H1 (cell line): ENCODE data around the gene PPFIA2. TPM values are rescaled to one million over a fixed set of nuclear protein-coding genes. Genes with fewer than 3 reads are reported as not detected.

ENCODE experiments used
- CHD7 ChIP-seq: fragments of 300-600 bp; sonication (generic); IDR thresholded peaks from 2 replicates; pipeline ENCODE4 v1.7.1; 2012; ENCODE audit warnings: low read length, moderate library complexity, mild to moderate bottlenecking, inconsistent platforms; ENCODE audit not compliant: insufficient replicate concordance
- SIX5 ChIP-seq: IDR thresholded peaks from 2 replicates; pipeline ENCODE4 v1.6.1; 2011; ENCODE audit warnings: mild to moderate bottlenecking, low read depth, low read length
- SP4 ChIP-seq: IDR thresholded peaks from 2 replicates; pipeline ENCODE4 v1.6.1; 2012; ENCODE audit warnings: low read length, inconsistent platforms
- polyA plus RNA-seq, 7 experiments: library from polyadenylated mRNA; depleted of rRNA in 3 of 7; stranded (reverse) in 5 of 7; unstranded in 2 of 7; fragments of >200 nt in 5 of 7; fragments of 200-250 nt in 2 of 7; gene quantifications; 1 replicate in 5 of 7; 2 replicates in 1 of 7; 4 replicates in 1 of 7; pipeline versions ENCODE4 v1.2.1 to v1.2.3, GENCODE V29; 2011 to 2013; ENCODE audit warnings: missing spikeins in 2 of 7, mixed read lengths in 2 of 7
- total RNA-seq: library from RNA; stranded (reverse); fragmentation: NEBNext Ultra II Directional; extraction: Animal tissue kit (Norgen Biotek cat#: 25700); gene quantifications from 2 replicates; pipeline ENCODE4 v1.2.1, GENCODE V29; 2021
- TF ChIP-seq, protein P1 (sequence below): IDR thresholded peaks from 2 replicates; pipeline ENCODE4 v1.6.1; 2011; ENCODE audit warnings: low read length, improper control_type of control experiment

Gene PPFIA2
- total and polyA plus RNA-seq, 2 of the 8 experiments (the other 6 are each of a cell fraction or from before 2014, with no cell fraction given): 1.2 to 1.8 TPM

GRCh38 chr12:81222846-81223592 lies 536.1 kb downstream of the PPFIA2 start (continued):
- no peak for TF ChIP-seq CHD7
- TF ChIP-seq, protein P1, sequence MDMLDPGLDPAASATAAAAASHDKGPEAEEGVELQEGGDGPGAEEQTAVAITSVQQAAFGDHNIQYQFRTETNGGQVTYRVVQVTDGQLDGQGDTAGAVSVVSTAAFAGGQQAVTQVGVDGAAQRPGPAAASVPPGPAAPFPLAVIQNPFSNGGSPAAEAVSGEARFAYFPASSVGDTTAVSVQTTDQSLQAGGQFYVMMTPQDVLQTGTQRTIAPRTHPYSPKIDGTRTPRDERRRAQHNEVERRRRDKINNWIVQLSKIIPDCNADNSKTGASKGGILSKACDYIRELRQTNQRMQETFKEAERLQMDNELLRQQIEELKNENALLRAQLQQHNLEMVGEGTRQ: no peak
- TF ChIP-seq SP4: no peak
- TF ChIP-seq SIX5: no peak
